Erythroblast (primary cell): Measurements from ENCODE around the gene VIT.

Experiments used
- GATA1 ChIP-seq: IDR thresholded peaks from 2 replicates; pipeline ENCODE4 v1.6.1; 2011; ENCODE audit warnings: low read depth, mild to moderate bottlenecking, control low read depth, low read length, moderate library complexity
- POLR2A ChIP-seq: IDR thresholded peaks from 2 replicates; pipeline ENCODE4 v1.6.1; 2011; ENCODE audit warnings: mild to moderate bottlenecking, low read length

GRCh38 chr2:36671731-36672130 is 24.8 kb upstream of the VIT start:
- TF ChIP-seq POLR2A, result no peak
- no peak for TF ChIP-seq GATA1
